GM19099 (cell line): ENCODE measurements around the gene DGAT2L6.

Experiments
- POLR2A ChIP-seq: IDR thresholded peaks from 3 replicates; pipeline ENCODE4 v1.6.1; 2011; ENCODE audit warnings: low read depth; ENCODE audit not compliant: insufficient read length; ENCODE audit errors: extremely low read depth

DGAT2L6 gene

DNA sequence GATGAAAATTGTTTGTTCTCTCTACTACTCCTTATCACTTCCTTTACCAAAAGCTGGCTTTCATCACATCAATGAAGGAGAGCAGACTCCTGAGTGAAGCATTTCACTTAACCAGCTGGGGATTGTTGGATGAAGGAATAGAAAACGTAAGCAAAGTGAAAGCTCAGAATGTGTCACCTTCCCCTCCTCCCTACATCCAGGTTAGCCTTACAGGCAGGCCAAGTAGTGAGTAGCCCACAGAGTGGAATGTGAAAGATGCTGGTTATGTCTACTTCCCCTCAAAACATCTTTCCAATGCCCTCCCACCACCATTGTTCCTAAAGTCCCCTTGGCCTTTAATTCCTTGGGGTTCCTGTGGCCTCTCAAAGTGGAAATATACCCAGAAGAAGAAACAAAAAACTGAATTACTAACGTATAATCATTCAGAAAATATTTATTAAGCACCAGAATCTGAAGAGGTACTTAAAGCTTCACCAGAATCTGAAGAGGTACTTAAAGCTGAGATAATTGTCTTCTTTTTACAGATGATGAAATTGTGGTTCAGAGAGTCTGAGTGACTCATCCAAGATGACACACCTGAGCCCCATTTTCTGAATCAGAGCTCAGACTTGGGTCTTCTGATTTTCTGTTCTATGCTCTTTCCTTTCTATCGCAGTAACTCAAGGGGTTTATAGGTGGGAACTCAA, 76.2 kb downstream of the DGAT2L6 start:
- TF ChIP-seq POLR2A, result no peak

DNA sequence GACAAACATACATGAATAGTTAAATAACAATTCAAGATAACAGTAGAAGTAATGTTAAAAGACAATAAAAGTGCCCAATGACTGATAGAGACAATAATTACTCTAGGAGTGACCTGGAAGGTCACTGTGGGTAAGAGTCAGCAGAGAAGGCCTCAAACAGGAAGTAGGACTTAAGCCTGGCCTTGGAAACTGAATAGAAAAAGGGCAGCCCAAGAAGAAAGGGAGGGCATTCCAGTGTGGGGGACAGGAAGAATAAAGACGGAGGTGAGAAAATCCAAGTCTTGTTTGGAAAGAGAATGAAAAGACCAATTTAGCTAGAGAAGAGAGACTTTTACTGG, 76.7 kb downstream of the DGAT2L6 start:
- no peak for TF ChIP-seq POLR2A

GRCh38 chrX:70254909-70255308, 77.6 kb downstream of the DGAT2L6 start:
- TF ChIP-seq POLR2A, result no peak
